ENCODE data around the gene KCNMA1. TPM values are rescaled to one million over a fixed set of nuclear protein-coding genes. Genes with fewer than 3 reads are reported as not detected.
"Not testable (repeated sequence)": the region's sequence is repeated elsewhere in the genome, so short reads cannot be mapped to it uniquely, and the experiment has no call there.

The KCNMA1 gene
- total and polyA plus RNA-seq, 7 donors, result 15.3 to 427 (median 256) TPM

DNA sequence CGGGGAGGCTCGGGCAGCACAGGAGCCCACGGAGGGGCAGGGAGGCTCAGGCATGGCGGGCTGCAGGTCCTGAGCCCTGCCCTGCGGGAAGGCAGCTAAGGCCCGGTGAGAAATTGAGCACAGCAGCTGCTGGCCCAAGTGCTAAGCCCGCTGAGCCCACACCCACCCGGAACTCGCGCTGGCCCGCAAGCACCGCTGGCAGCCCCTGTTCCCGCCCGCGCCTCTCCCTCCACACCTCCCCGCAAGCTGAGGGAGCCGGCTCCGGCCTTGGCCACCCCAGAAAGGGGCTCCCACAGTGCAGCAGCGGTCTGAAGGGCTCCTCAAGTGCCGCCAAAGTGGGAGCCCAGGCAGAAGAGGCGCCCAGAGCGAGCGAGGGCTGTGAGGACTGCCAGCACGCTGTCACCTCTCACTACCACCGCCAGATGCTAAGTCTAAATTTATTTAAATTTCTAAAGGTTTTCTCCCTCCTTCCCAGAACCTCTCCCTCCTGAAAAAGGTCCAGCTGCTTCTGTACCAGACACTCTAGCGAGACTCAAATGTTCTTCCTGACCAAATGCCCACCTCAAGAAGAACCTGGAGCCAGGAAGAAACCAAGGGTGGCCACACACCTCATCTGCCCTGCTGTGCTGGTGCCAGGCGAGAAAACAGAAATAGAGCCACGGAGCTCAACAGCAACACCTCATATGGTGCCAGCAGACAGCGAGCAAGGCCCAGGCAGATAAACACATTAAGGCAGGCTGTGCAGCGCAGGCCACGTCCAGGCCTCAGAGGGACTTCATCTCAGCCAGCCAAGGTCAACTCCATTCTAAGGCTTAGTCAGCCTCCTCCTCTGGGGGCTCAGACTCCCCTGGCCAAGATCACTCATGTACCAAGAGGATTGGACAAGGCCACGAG is 47.0 kb downstream of the KCNMA1 start:
- peak overlapping the region; percentile 86 to 90 (median 87) for H3K27ac ChIP-seq
- peak; percentile 86 for DNase-seq
- no peaks in the 10 kb centered on the region for H3K9me3 ChIP-seq
- H3K4me1 ChIP-seq, result peaks cover 0 to 94% (median 83%) of the 10 kb centered on the region in 4 donors
- no peaks in the 10 kb centered on the region for H3K27me3 ChIP-seq
- intact Hi-C loops (cut with DNase I), result loop anchor here (5.0 kb wide), 2 partner anchors 42 to 413 kb away; no protein-coding TSS in a partner anchor
- no peak overlapping the region for H3K4me3 ChIP-seq
- TF ChIP-seq POLR2AphosphoS5 (IDR thresholded peaks at IDR 0.05), result peak in 3 of 4 donors; percentile 38 to 60 (median 42)
- no peak for TF ChIP-seq POLR2A (IDR thresholded peaks at IDR 0.05)
- 92 to 93% methylated on average over 32 of the region's 32 CpGs for WGBS, 2 donors
- H3K36me3 ChIP-seq, result no peaks in the 10 kb centered on the region

DNA sequence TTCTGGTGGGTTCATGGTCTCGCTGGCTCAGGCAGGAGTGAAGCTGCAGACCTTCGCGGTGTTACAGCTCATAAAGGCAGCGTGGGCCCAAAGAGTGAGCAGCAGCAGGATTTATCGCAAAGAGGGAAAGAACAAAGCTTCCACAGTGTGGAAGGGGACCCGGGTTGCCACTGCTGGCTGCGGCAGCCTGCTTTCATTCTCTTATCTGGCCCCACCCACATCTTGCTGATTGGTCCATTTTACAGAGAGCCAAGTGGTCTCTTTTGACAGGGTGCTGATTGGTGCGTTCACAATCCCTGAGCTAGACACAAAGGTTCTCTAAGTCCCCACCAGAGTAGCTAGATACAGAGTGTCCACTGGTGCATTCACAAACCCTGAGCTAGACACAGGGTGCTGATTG is 47.9 kb downstream of the KCNMA1 start:
- not testable (repeated sequence) for H3K4me3 ChIP-seq, H3K36me3 ChIP-seq, H3K27me3 ChIP-seq, H3K9me3 ChIP-seq
- peak; percentile 64 for DNase-seq
- H3K27ac ChIP-seq, result peak overlapping the region; percentile 86 to 90 (median 87)
- intact Hi-C loops (cut with DNase I), result loop anchor here (5.0 kb wide), 2 partner anchors 43 to 412 kb away; no protein-coding TSS in a partner anchor
- peaks cover 0 to 96% (median 85%) of the 10 kb centered on the region in 4 donors for H3K4me1 ChIP-seq
- WGBS, 2 donors, result 94% methylated on average over 8 of the region's 8 CpGs

DNA sequence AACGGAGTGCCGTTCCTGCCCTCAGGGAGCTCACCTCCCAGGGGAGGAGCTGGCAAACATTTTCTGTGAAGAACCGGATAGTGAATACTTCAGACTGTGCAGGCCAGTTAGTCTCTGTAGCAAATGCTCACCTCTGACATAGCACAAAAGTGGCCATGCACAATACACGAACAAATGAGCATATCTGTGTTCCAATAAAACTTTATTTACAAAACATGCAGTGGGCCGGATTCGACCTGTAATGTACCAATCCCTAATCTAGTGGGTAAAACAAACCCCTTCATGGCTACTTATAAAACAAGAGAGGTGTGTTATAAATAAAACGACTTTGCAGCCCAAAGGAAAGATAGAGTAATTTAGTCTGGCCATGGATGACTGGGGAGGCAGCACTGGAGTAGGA is 48.7 kb downstream of the KCNMA1 start:
- H3K9me3 ChIP-seq, result no peaks in the 10 kb centered on the region
- 88 to 90% methylated on average over 7 of the region's 7 CpGs for WGBS, 2 donors
- peak overlapping the region; percentile 86 to 90 (median 87) for H3K27ac ChIP-seq
- peak; percentile 15 for DNase-seq
- no peak overlapping the region for H3K4me3 ChIP-seq
- H3K36me3 ChIP-seq, result no peaks in the 10 kb centered on the region
- no peak for TF ChIP-seq EP300 (IDR thresholded peaks at IDR 0.05)
- TF ChIP-seq POLR2AphosphoS5 (IDR thresholded peaks at IDR 0.05), result no peak
- TF ChIP-seq POLR2A (IDR thresholded peaks at IDR 0.05), result no peak
- TF ChIP-seq, protein P1, sequence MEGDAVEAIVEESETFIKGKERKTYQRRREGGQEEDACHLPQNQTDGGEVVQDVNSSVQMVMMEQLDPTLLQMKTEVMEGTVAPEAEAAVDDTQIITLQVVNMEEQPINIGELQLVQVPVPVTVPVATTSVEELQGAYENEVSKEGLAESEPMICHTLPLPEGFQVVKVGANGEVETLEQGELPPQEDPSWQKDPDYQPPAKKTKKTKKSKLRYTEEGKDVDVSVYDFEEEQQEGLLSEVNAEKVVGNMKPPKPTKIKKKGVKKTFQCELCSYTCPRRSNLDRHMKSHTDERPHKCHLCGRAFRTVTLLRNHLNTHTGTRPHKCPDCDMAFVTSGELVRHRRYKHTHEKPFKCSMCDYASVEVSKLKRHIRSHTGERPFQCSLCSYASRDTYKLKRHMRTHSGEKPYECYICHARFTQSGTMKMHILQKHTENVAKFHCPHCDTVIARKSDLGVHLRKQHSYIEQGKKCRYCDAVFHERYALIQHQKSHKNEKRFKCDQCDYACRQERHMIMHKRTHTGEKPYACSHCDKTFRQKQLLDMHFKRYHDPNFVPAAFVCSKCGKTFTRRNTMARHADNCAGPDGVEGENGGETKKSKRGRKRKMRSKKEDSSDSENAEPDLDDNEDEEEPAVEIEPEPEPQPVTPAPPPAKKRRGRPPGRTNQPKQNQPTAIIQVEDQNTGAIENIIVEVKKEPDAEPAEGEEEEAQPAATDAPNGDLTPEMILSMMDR (IDR thresholded peaks at IDR 0.05), result no peak
- peaks cover 0 to 94% (median 79%) of the 10 kb centered on the region in 4 donors for H3K4me1 ChIP-seq
- intact Hi-C loops (cut with DNase I), result no loop called here
- H3K27me3 ChIP-seq, result no peaks in the 10 kb centered on the region

DNA sequence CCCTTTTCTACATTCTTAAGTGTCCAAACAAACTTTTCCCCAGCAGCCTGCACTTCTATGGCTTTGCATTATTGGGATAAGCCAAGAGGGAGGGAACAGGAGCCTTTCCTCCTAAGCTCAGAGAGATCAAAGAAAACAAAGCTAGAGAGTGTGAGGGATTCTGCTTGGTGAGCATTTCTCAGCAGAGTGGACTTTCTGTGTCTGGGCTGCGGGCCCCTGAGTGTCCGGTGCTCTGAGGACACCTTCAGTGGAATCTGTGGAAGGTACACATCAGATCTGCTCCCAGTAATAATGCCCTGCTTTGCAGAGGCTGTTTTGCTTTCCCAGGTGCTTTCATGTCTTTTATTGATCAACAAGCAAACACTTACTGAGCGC is 50.2 kb downstream of the KCNMA1 start:
- DNase-seq, result peak; percentile 67
- Histone ChIP-seq H3K4me3 (no peak overlapping the region), H3K36me3 (no peaks in the 10 kb centered on the region), H3K9me3 (no peaks in the 10 kb centered on the region), H3K27ac (peak overlapping the region; percentile 86 to 90 (median 87)), H3K4me1 (peaks cover 0 to 81% (median 68%) of the 10 kb centered on the region in 4 donors), H3K27me3 (no peaks in the 10 kb centered on the region)
- TF ChIP-seq POLR2AphosphoS5 (IDR thresholded peaks at IDR 0.05) (no peak), POLR2A (IDR thresholded peaks at IDR 0.05) (no peak), EP300 (IDR thresholded peaks at IDR 0.05) (no peak)
- TF ChIP-seq, protein P1 (IDR thresholded peaks at IDR 0.05), result no peak
- WGBS, 2 donors, result 75 to 76% methylated on average over 3 of the region's 3 CpGs
- intact Hi-C loops (cut with DNase I), result no loop called here

DNA sequence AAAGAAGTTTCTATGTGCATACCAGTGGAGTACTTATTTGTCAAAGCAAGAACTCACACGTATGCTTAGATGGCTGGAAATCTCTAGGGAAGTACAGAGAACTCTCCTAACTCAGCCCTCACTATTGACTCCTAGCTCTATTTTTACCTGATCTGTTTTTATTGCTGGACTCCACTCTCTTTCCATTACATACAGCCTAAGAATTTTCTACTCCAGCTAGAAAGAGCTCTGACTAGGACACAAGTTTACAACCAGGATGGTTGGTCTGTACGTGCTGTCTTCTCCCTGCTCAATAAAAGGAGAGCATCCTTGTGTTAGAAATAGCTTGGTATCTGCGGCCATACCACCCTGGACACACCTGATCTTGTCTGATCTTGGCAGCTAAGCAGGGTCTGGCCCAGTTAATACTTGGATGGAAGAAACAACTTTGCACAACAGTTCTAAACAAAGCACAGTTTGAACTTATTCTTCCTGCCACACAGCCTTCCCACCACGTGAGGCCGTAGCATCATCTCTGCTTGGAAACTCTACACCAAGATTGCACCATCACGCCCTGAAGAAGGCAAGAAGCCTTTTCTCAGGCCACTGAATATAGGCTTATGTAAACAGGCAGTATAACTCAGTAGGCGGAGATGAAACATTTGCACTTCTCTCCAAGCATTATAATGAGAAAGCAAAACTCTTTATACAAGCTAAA is 50.7 kb downstream of the KCNMA1 start:
- WGBS, 2 donors, result 42 to 58% methylated on average over 7 of the region's 7 CpGs
- Histone ChIP-seq H3K36me3 (no peaks in the 10 kb centered on the region), H3K9me3 (no peaks in the 10 kb centered on the region), H3K4me1 (peaks cover 0 to 75% (median 64%) of the 10 kb centered on the region in 4 donors), H3K27ac (peak overlapping the region; percentile 86 to 90 (median 87)), H3K27me3 (no peaks in the 10 kb centered on the region), H3K4me3 (no peak overlapping the region)
- DNase-seq, result peak; percentile 95
- intact Hi-C loops (cut with DNase I), result no loop called here
- TF ChIP-seq EP300 (IDR thresholded peaks at IDR 0.05), result peak; percentile 54 to 91 (median 84)
- no peak for TF ChIP-seq POLR2A (IDR thresholded peaks at IDR 0.05)
- TF ChIP-seq, protein P1 (IDR thresholded peaks at IDR 0.05), result no peak
- peak; percentile 82 to 89 (median 86) for TF ChIP-seq POLR2AphosphoS5 (IDR thresholded peaks at IDR 0.05)
